Naive B cell (primary cell): ENCODE measurements around the gene NDUFB3. TPM values are rescaled to one million over a fixed set of nuclear protein-coding genes. Genes with fewer than 3 reads are reported as not detected.
"Not testable (repeated sequence)": the region's sequence is repeated elsewhere in the genome, so short reads cannot be mapped to it uniquely, and the experiment has no call there.

Experiments used
- ATAC-seq, 2 donors: fragments of 150-1000 bp; cut with Tn5 transposase; 2 replicates each; pipeline ENCODE4 v1.10.0; 2021; ENCODE audit warnings: low read depth in 2 of 2, mild to moderate bottlenecking in 2 of 2, moderate library complexity in 2 of 2
- DNase-seq: peaks from one replicate; pipeline ENCODE4 v3.0.0; 2022
- H3K27ac Mint-ChIP-seq, 6 donors: one replicate each; pipeline ENCODE4 v1.8.0; 2020 to 2022; ENCODE audit warnings: mild to moderate bottlenecking in 6 of 6, mixed read lengths in 6 of 6, moderate library complexity in 5 of 6, inconsistent platforms in 2 of 6
- H3K27me3 Mint-ChIP-seq, 3 donors: one replicate each; pipeline ENCODE4 v1.8.0; 2021 to 2022; ENCODE audit warnings: mixed read lengths in 3 of 3, mild to moderate bottlenecking in 1 of 3
- H3K36me3 Mint-ChIP-seq, 2 donors: one replicate each; pipeline ENCODE4 v1.8.0; 2020 to 2022; ENCODE audit warnings: mixed read lengths in 2 of 2, inconsistent platforms in 1 of 2, mild to moderate bottlenecking in 1 of 2
- H3K4me1 Mint-ChIP-seq, 3 donors: one replicate each; pipeline ENCODE4 v1.8.0; 2020 to 2022; ENCODE audit warnings: mixed read lengths in 3 of 3, inconsistent platforms in 1 of 3, mild to moderate bottlenecking in 1 of 3, moderate library complexity in 1 of 3
- H3K4me3 Mint-ChIP-seq, 8 donors: one replicate each; pipeline ENCODE4 v1.8.0; 2020 to 2022; ENCODE audit warnings: mild to moderate bottlenecking in 8 of 8, mixed read lengths in 8 of 8, moderate library complexity in 8 of 8, inconsistent platforms in 2 of 8
- H3K9me3 Mint-ChIP-seq, 7 donors: one replicate each; pipeline ENCODE4 v1.8.0; 2020 to 2022; ENCODE audit warnings: mixed read lengths in 7 of 7, mild to moderate bottlenecking in 5 of 7, inconsistent platforms in 2 of 7, moderate library complexity in 1 of 7
- polyA plus RNA-seq, 6 donors: library from polyadenylated mRNA; unstranded; fragments of 300-500 nt; fragmentation: Illumina TruSeq; gene quantifications; one replicate each; pipeline ENCODE4 v1.2.3, GENCODE V29; 2021; ENCODE audit warnings: low read depth in 6 of 6

The NDUFB3 gene
- polyA plus RNA-seq, 6 donors from 2014 or later: 196 to 279 (median 251) TPM

GRCh38 chr2:201059961-201060755, 11.6 kb upstream of the NDUFB3 start:
- H3K4me3 Mint-ChIP-seq: no peak overlapping the region
- H3K36me3 Mint-ChIP-seq: peaks cover 0 to 7% of the 10 kb centered on the region in 2 donors
- no peaks in the 10 kb centered on the region for H3K27me3 Mint-ChIP-seq
- ATAC-seq (no peak), DNase-seq (no peak)
- peaks cover 17 to 21% (median 17%) of the 10 kb centered on the region in 3 donors for H3K4me1 Mint-ChIP-seq
- no peaks in the 10 kb centered on the region for H3K9me3 Mint-ChIP-seq
- H3K27ac Mint-ChIP-seq: peak overlapping the region in 2 of 6 donors; percentile 24 to 79

GRCh38 chr2:201063516-201063915, 8.3 kb upstream of the NDUFB3 start:
- H3K36me3 Mint-ChIP-seq, H3K27me3 Mint-ChIP-seq, H3K4me3 Mint-ChIP-seq, DNase-seq, ATAC-seq, H3K9me3 Mint-ChIP-seq: not testable (repeated sequence)
- peak overlapping the region in 2 of 6 donors; percentile 12 to 83 for H3K27ac Mint-ChIP-seq
- H3K4me1 Mint-ChIP-seq: peaks cover 15 to 38% (median 26%) of the 10 kb centered on the region in 3 donors

- no peaks in the 10 kb centered on the region for H3K9me3 Mint-ChIP-seq
- no peak for ATAC-seq
- H3K36me3 Mint-ChIP-seq: peaks cover 0 to 7% of the 10 kb centered on the region in 2 donors
- no peak for DNase-seq
- no peak overlapping the region for H3K4me3 Mint-ChIP-seq
- H3K4me1 Mint-ChIP-seq: peaks cover 24 to 50% (median 38%) of the 10 kb centered on the region in 3 donors
- H3K27me3 Mint-ChIP-seq: no peaks in the 10 kb centered on the region
- H3K27ac Mint-ChIP-seq: no peak overlapping the region
Observed at GRCh38 chr2:201064797-201065329, 6.9 kb upstream of the NDUFB3 start.

- H3K27ac Mint-ChIP-seq: peak overlapping the region; percentile 90 to 98 (median 97)
- peaks cover 33 to 57% (median 43%) of the 10 kb centered on the region in 3 donors for H3K4me1 Mint-ChIP-seq
- H3K4me3 Mint-ChIP-seq: peak overlapping the region; percentile 92 to 100 (median 98)
- no peaks in the 10 kb centered on the region for H3K36me3 Mint-ChIP-seq
- H3K27me3 Mint-ChIP-seq: no peaks in the 10 kb centered on the region
- H3K9me3 Mint-ChIP-seq: no peaks in the 10 kb centered on the region
- ATAC-seq (peak; percentile 31 to 37), DNase-seq (no peak)
Observed at GRCh38 chr2:201070948-201071478, 788 bp upstream of the NDUFB3 start.

GRCh38 chr2:201072201-201072530, 365 bp downstream of the NDUFB3 start:
- H3K4me3 Mint-ChIP-seq: peak overlapping the region; percentile 92 to 100 (median 98)
- H3K36me3 Mint-ChIP-seq: no peaks in the 10 kb centered on the region
- H3K27ac Mint-ChIP-seq: peak overlapping the region; percentile 90 to 98 (median 97)
- peaks cover 33 to 49% (median 37%) of the 10 kb centered on the region in 3 donors for H3K4me1 Mint-ChIP-seq
- no peak for DNase-seq
- H3K27me3 Mint-ChIP-seq: no peaks in the 10 kb centered on the region
- H3K9me3 Mint-ChIP-seq: no peaks in the 10 kb centered on the region
- ATAC-seq: no peak

GRCh38 chr2:201073071-201073470, 1.3 kb downstream of the NDUFB3 start:
- Mint-ChIP-seq H3K4me1 (peaks cover 33 to 51% (median 37%) of the 10 kb centered on the region in 3 donors), H3K27ac (peak overlapping the region in 2 of 6 donors; percentile 33 to 40), H3K36me3 (no peaks in the 10 kb centered on the region), H3K4me3 (peak overlapping the region; percentile 9 to 99 (median 51)), H3K27me3 (no peaks in the 10 kb centered on the region), H3K9me3 (no peaks in the 10 kb centered on the region)
- DNase-seq (no peak), ATAC-seq (no peak)

GRCh38 chr2:201074996-201075395, 3.2 kb downstream of the NDUFB3 start:
- peaks cover 21 to 38% (median 23%) of the 10 kb centered on the region in 3 donors for H3K4me1 Mint-ChIP-seq
- no peak for ATAC-seq
- DNase-seq: no peak
- H3K36me3 Mint-ChIP-seq: no peaks in the 10 kb centered on the region
- H3K9me3 Mint-ChIP-seq: no peaks in the 10 kb centered on the region
- H3K27me3 Mint-ChIP-seq: no peaks in the 10 kb centered on the region
- H3K4me3 Mint-ChIP-seq: peak overlapping the region in 1 of 8 donors; percentile 65
- H3K27ac Mint-ChIP-seq: peak overlapping the region in 2 of 6 donors; percentile 40 to 66

GRCh38 chr2:201084863-201085262, 13.1 kb downstream of the NDUFB3 start:
- Mint-ChIP-seq H3K27me3 (no peaks in the 10 kb centered on the region), H3K9me3 (no peaks in the 10 kb centered on the region)
- ATAC-seq: no peak

GRCh38 chr2:201090574-201090973, 18.8 kb downstream of the NDUFB3 start:
- H3K27me3 Mint-ChIP-seq: no peaks in the 10 kb centered on the region
- H3K4me1 Mint-ChIP-seq: peaks cover 0 to 4% (median 0%) of the 10 kb centered on the region in 3 donors
- H3K9me3 Mint-ChIP-seq: no peaks in the 10 kb centered on the region
- no peak for DNase-seq
- ATAC-seq: no peak
- H3K36me3 Mint-ChIP-seq: no peaks in the 10 kb centered on the region
- no peak overlapping the region for H3K4me3 Mint-ChIP-seq
- peak overlapping the region in 2 of 6 donors; percentile 29 to 68 for H3K27ac Mint-ChIP-seq

More at GRCh38 chr2:201084863-201085262, 13.1 kb downstream of the NDUFB3 start:
- no peak for DNase-seq
- Mint-ChIP-seq H3K4me3 (no peak overlapping the region), H3K4me1 (no peaks in the 10 kb centered on the region), H3K27ac (peak overlapping the region in 1 of 6 donors; percentile 49), H3K36me3 (no peaks in the 10 kb centered on the region)

- Mint-ChIP-seq H3K9me3 (no peaks in the 10 kb centered on the region), H3K27ac (no peak overlapping the region), H3K4me3 (no peak overlapping the region), H3K27me3 (no peaks in the 10 kb centered on the region), H3K36me3 (no peaks in the 10 kb centered on the region), H3K4me1 (peaks cover 0 to 4% (median 0%) of the 10 kb centered on the region in 3 donors)
- ATAC-seq: no peak
- no peak for DNase-seq
Observed at GRCh38 chr2:201093573-201093972, 21.8 kb downstream of the NDUFB3 start.

GRCh38 chr2:201100497-201100896, 28.7 kb downstream of the NDUFB3 start:
- no peak for ATAC-seq
- Mint-ChIP-seq H3K27me3 (no peaks in the 10 kb centered on the region), H3K4me1 (peaks cover 0 to 4% (median 0%) of the 10 kb centered on the region in 3 donors), H3K36me3 (peaks cover 0 to under 1% of the 10 kb centered on the region in 2 donors), H3K4me3 (no peak overlapping the region), H3K9me3 (no peaks in the 10 kb centered on the region), H3K27ac (no peak overlapping the region)
- DNase-seq: no peak

- peak overlapping the region in 1 of 6 donors; percentile 39 for H3K27ac Mint-ChIP-seq
- H3K36me3 Mint-ChIP-seq: peaks cover 12 to 15% of the 10 kb centered on the region in 2 donors
- H3K4me3 Mint-ChIP-seq: no peak overlapping the region
- no peaks in the 10 kb centered on the region for H3K9me3 Mint-ChIP-seq
- DNase-seq: no peak
- ATAC-seq: no peak
- H3K27me3 Mint-ChIP-seq: no peaks in the 10 kb centered on the region
- H3K4me1 Mint-ChIP-seq: peaks cover 0 to 4% (median under 1%) of the 10 kb centered on the region in 3 donors
Observed at GRCh38 chr2:201105759-201106158, 34.0 kb downstream of the NDUFB3 start.

GRCh38 chr2:201107624-201108023, 35.8 kb downstream of the NDUFB3 start:
- DNase-seq: no peak
- Mint-ChIP-seq H3K27me3 (no peaks in the 10 kb centered on the region), H3K9me3 (no peaks in the 10 kb centered on the region), H3K4me3 (no peak overlapping the region), H3K36me3 (peaks cover 12 to 15% of the 10 kb centered on the region in 2 donors), H3K4me1 (peaks cover 3 to 8% (median 4%) of the 10 kb centered on the region in 3 donors), H3K27ac (no peak overlapping the region)
- no peak for ATAC-seq

- DNase-seq (no peak), ATAC-seq (no peak)
- H3K4me3 Mint-ChIP-seq: no peak overlapping the region
- peaks cover 12 to 15% of the 10 kb centered on the region in 2 donors for H3K36me3 Mint-ChIP-seq
- H3K4me1 Mint-ChIP-seq: peaks cover 5 to 10% (median 6%) of the 10 kb centered on the region in 3 donors
- H3K27ac Mint-ChIP-seq: no peak overlapping the region
- no peaks in the 10 kb centered on the region for H3K27me3 Mint-ChIP-seq
- no peaks in the 10 kb centered on the region for H3K9me3 Mint-ChIP-seq
Observed at GRCh38 chr2:201108341-201108740, 36.5 kb downstream of the NDUFB3 start.
